LNCaP clone FGC (cell line): ENCODE data around the gene SCN8A.

ENCODE experiments used
- DNase-seq: peaks from one replicate; pipeline ENCODE4 v3.0.0-alpha.2; 2011; ENCODE audit warnings: low read depth
- H3K4me3 ChIP-seq: 2 replicates; pipeline ENCODE4 v1.5.1; 2011; ENCODE audit warnings: mild to moderate bottlenecking, low read depth, low read length, control low read depth
- CTCF ChIP-seq: IDR thresholded peaks from 2 replicates; pipeline ENCODE4 v1.5.1; 2012; ENCODE audit warnings: mild to moderate bottlenecking; ENCODE audit not compliant: control insufficient read depth, insufficient read depth; ENCODE audit errors: extremely low read depth

The SCN8A gene

GRCh38 chr12:51812871-51813270 lies 221.8 kb downstream of the SCN8A start:
- no peak for TF ChIP-seq CTCF
- no peak for DNase-seq
- H3K4me3 ChIP-seq, result no peak overlapping the region

GRCh38 chr12:51813931-51814310 lies 222.9 kb downstream of the SCN8A start:
- DNase-seq, result no peak
- TF ChIP-seq CTCF, result no peak
- H3K4me3 ChIP-seq, result no peak overlapping the region

GRCh38 chr12:51814311-51815088 lies 223.5 kb downstream of the SCN8A start:
- H3K4me3 ChIP-seq, result no peak overlapping the region
- TF ChIP-seq CTCF, result peak; percentile 86
- DNase-seq, result no peak

GRCh38 chr12:51815571-51815970 lies 224.5 kb downstream of the SCN8A start:
- no peak for DNase-seq
- H3K4me3 ChIP-seq, result no peak overlapping the region
- no peak for TF ChIP-seq CTCF

GRCh38 chr12:51817027-51817953 lies 226.3 kb downstream of the SCN8A start:
- no peak for DNase-seq
- no peak for TF ChIP-seq CTCF
- H3K4me3 ChIP-seq, result no peak overlapping the region

- DNase-seq, result no peak
- TF ChIP-seq CTCF, result no peak
- H3K4me3 ChIP-seq, result no peak overlapping the region
These were observed 227.1 kb downstream of the SCN8A start for GRCh38 chr12:51818086-51818485.
